ENCODE results near the gene LRFN3.
A peak's percentile ranks its signal among the peaks of the same experiment; 100 is the strongest.

Gene LRFN3

DNA sequence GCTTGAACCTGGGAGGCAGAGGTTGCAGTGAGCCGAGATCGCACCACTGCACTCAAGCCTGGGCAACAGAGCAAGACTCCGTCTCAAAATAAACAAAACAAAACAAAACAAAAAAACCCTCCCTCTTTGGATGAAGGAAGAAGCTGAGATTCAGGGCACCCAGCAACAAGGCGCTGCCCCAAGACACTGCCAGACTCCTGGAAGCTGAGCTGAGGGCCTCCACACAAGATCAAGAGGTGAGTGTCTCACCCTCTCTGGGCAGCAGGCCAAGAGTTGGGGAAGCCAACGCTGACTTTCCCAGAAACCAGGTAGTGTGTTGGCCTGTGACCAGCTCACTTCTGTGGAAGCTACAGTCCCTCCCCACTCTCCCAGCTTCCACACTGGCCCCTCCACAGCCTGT, 24.4 kb upstream of the LRFN3 start:
- no peak overlapping the region for H3K14ac ChIP-seq (ENCODE audit: low read length)
- H3K23ac ChIP-seq (ENCODE audit: low read length), result peak overlapping the region; percentile 50
- no peak overlapping the region for H4K8ac ChIP-seq (ENCODE audit: low read depth, low read length)
- no peaks in the 10 kb centered on the region for H3K79me2 ChIP-seq (ENCODE audit: control insufficient read depth, insufficient read depth, low read length, poor library complexity)
- no peak overlapping the region for H3K27ac ChIP-seq (ENCODE audit: low read depth, low read length)
- no peak overlapping the region for H3K4me2 ChIP-seq (ENCODE audit: low read length)
- no peak overlapping the region for H2BK5ac ChIP-seq (ENCODE audit: low read depth, low read length, poor library complexity)
- no peak overlapping the region for H3K18ac ChIP-seq (ENCODE audit: low read length)
- H3K79me1 ChIP-seq (ENCODE audit: low read length), result no peaks in the 10 kb centered on the region
- WGBS (ENCODE audit: extremely low coverage, insufficient coverage, insufficient read length), result no CpG with 5 or more reads among the region's 5 CpGs
- no peak overlapping the region for H2BK120ac ChIP-seq (ENCODE audit: insufficient read depth, low read length, poor library complexity)
- no peak overlapping the region for H2BK12ac ChIP-seq (ENCODE audit: low read length)
- H4K91ac ChIP-seq (ENCODE audit: low read depth, low read length), result no peak overlapping the region
- no peaks in the 10 kb centered on the region for H3K4me1 ChIP-seq (ENCODE audit: control insufficient read depth in 1 of 2, insufficient read depth in 2 of 2, low read length in 2 of 2)
- H3K9me3 ChIP-seq (ENCODE audit: insufficient read depth, low read depth, low read length), result no peaks in the 10 kb centered on the region
- no peaks in the 10 kb centered on the region for H3K36me3 ChIP-seq (ENCODE audit: control insufficient read depth in 1 of 2, insufficient read depth in 2 of 2, low read length in 2 of 2)
- no peak for DNase-seq
- H3K27me3 ChIP-seq (ENCODE audit: insufficient read depth, low read length), result no peaks in the 10 kb centered on the region
- no peak overlapping the region for H2AFZ ChIP-seq (ENCODE audit: insufficient read depth, low read length, poor library complexity)
- no peak overlapping the region for H2AK5ac ChIP-seq (ENCODE audit: low read length)
- H3K4me3 ChIP-seq (ENCODE audit: low read depth, low read length), result no peak overlapping the region
- H3K9ac ChIP-seq (ENCODE audit: low read length), result no peak overlapping the region
- H4K12ac ChIP-seq (ENCODE audit: low read depth, low read length), result no peak overlapping the region
- H3K4ac ChIP-seq (ENCODE audit: low read depth, low read length), result no peak overlapping the region

DNA sequence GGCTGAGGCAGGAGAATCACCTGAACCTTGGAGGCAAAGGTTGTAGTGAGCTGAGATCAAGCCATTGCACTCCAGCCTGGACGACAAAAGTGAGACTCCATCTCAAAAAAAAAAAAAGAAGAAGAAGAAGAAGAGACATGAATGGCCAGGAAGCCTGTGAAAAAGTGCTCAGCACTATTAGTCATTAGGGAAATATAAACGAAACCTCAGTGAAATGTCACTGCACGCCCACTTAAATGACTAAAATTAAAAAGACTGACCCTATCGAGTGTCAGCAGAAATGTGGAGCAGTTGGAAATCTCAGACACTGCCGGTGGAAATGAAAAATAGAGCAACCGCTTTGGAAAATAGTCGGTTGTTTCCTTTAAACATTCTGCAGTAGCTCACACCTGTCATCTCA, 22.6 kb upstream of the LRFN3 start:
- no peaks in the 10 kb centered on the region for H3K79me2 ChIP-seq (ENCODE audit: control insufficient read depth, insufficient read depth, low read length, poor library complexity)
- no peak overlapping the region for H3K4me2 ChIP-seq (ENCODE audit: low read length)
- no peak overlapping the region for H2BK5ac ChIP-seq (ENCODE audit: low read depth, low read length, poor library complexity)
- no peak overlapping the region for H3K23ac ChIP-seq (ENCODE audit: low read length)
- H3K4me3 ChIP-seq (ENCODE audit: low read depth, low read length), result no peak overlapping the region
- H3K79me1 ChIP-seq (ENCODE audit: low read length), result no peaks in the 10 kb centered on the region
- no peak overlapping the region for H2AFZ ChIP-seq (ENCODE audit: insufficient read depth, low read length, poor library complexity)
- H3K36me3 ChIP-seq (ENCODE audit: control insufficient read depth in 1 of 2, insufficient read depth in 2 of 2, low read length in 2 of 2), result no peaks in the 10 kb centered on the region
- no peak overlapping the region for H3K14ac ChIP-seq (ENCODE audit: low read length)
- no peak overlapping the region for H2AK5ac ChIP-seq (ENCODE audit: low read length)
- no peaks in the 10 kb centered on the region for H3K27me3 ChIP-seq (ENCODE audit: insufficient read depth, low read length)
- no peak for DNase-seq
- no peak overlapping the region for H3K9ac ChIP-seq (ENCODE audit: low read length)
- H2BK120ac ChIP-seq (ENCODE audit: insufficient read depth, low read length, poor library complexity), result no peak overlapping the region
- H4K8ac ChIP-seq (ENCODE audit: low read depth, low read length), result no peak overlapping the region
- no peak overlapping the region for H2BK12ac ChIP-seq (ENCODE audit: low read length)
- H3K4me1 ChIP-seq (ENCODE audit: control insufficient read depth in 1 of 2, insufficient read depth in 2 of 2, low read length in 2 of 2), result no peaks in the 10 kb centered on the region
- H4K12ac ChIP-seq (ENCODE audit: low read depth, low read length), result no peak overlapping the region
- H4K91ac ChIP-seq (ENCODE audit: low read depth, low read length), result no peak overlapping the region
- no peaks in the 10 kb centered on the region for H3K9me3 ChIP-seq (ENCODE audit: insufficient read depth, low read depth, low read length)
- H3K18ac ChIP-seq (ENCODE audit: low read length), result no peak overlapping the region
- no peak overlapping the region for H3K27ac ChIP-seq (ENCODE audit: low read depth, low read length)
- no peak overlapping the region for H3K4ac ChIP-seq (ENCODE audit: low read depth, low read length)
- no CpG with 5 or more reads among the region's 7 CpGs for WGBS (ENCODE audit: extremely low coverage, insufficient coverage, insufficient read length)

DNA sequence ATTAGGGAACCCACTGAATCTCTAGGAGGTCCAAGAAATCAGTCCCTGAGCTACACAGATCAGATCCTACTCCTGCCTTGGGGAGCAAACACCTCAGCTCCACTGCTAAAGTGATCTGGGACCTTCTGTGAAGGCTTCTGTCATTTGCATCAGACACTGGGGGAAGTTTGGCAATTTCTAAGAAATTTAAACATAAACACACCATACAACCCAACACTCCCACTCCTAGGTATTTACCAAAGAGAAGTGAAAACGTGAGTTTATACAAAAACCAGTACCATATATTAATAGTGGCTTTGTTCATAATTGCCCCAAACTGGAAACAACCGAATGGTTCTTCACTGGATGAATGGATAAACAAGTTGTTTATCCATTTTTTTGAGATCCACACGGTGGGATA, 20.7 kb upstream of the LRFN3 start:
- Histone ChIP-seq H4K91ac (ENCODE audit: low read depth, low read length) (no peak overlapping the region), H3K9me3 (ENCODE audit: insufficient read depth, low read depth, low read length) (no peaks in the 10 kb centered on the region), H2BK120ac (ENCODE audit: insufficient read depth, low read length, poor library complexity) (no peak overlapping the region), H3K4me1 (ENCODE audit: control insufficient read depth in 1 of 2, insufficient read depth in 2 of 2, low read length in 2 of 2) (no peaks in the 10 kb centered on the region), H3K79me2 (ENCODE audit: control insufficient read depth, insufficient read depth, low read length, poor library complexity) (no peaks in the 10 kb centered on the region), H2AK5ac (ENCODE audit: low read length) (no peak overlapping the region), H3K23ac (ENCODE audit: low read length) (no peak overlapping the region), H4K12ac (ENCODE audit: low read depth, low read length) (no peak overlapping the region), H4K8ac (ENCODE audit: low read depth, low read length) (no peak overlapping the region), H3K79me1 (ENCODE audit: low read length) (no peaks in the 10 kb centered on the region), H3K27me3 (ENCODE audit: insufficient read depth, low read length) (no peaks in the 10 kb centered on the region), H2BK12ac (ENCODE audit: low read length) (no peak overlapping the region), H3K4me2 (ENCODE audit: low read length) (no peak overlapping the region), H3K4ac (ENCODE audit: low read depth, low read length) (no peak overlapping the region), H3K18ac (ENCODE audit: low read length) (no peak overlapping the region), H3K14ac (ENCODE audit: low read length) (no peak overlapping the region), H3K4me3 (ENCODE audit: low read depth, low read length) (no peak overlapping the region), H2AFZ (ENCODE audit: insufficient read depth, low read length, poor library complexity) (no peak overlapping the region), H3K36me3 (ENCODE audit: control insufficient read depth in 1 of 2, insufficient read depth in 2 of 2, low read length in 2 of 2) (no peaks in the 10 kb centered on the region), H3K9ac (ENCODE audit: low read length) (no peak overlapping the region), H3K27ac (ENCODE audit: low read depth, low read length) (no peak overlapping the region), H2BK5ac (ENCODE audit: low read depth, low read length, poor library complexity) (no peak overlapping the region)
- no peak for DNase-seq
- WGBS (ENCODE audit: extremely low coverage, insufficient coverage, insufficient read length), result no CpG with 5 or more reads among the region's 3 CpGs

DNA sequence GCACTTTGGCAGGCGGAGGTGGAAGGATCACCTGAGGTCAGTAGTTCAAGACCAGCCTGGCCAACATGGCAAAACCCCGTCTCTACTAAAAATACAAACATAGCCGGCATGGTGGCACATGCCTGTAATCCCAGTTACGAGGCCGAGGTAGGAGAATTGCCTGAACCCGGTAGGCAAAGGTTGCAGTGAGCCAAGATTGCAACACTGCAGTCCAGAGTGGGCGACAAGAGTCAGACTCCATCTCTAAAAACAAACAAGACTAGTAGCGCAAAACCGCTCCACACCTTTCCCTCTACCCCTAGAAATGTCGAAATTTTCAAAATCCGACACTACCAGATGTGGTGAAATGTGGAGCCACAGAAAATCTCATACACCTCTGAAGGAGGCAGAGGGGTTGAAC, 16.9 kb upstream of the LRFN3 start:
- no peak overlapping the region for H2AFZ ChIP-seq (ENCODE audit: insufficient read depth, low read length, poor library complexity)
- no peak overlapping the region for H3K27ac ChIP-seq (ENCODE audit: low read depth, low read length)
- no peaks in the 10 kb centered on the region for H3K79me1 ChIP-seq (ENCODE audit: low read length)
- no peak overlapping the region for H3K23ac ChIP-seq (ENCODE audit: low read length)
- H4K12ac ChIP-seq (ENCODE audit: low read depth, low read length), result no peak overlapping the region
- no CpG with 5 or more reads among the region's 11 CpGs for WGBS (ENCODE audit: extremely low coverage, insufficient coverage, insufficient read length)
- no peaks in the 10 kb centered on the region for H3K9me3 ChIP-seq (ENCODE audit: insufficient read depth, low read depth, low read length)
- H3K18ac ChIP-seq (ENCODE audit: low read length), result no peak overlapping the region
- no peak overlapping the region for H4K8ac ChIP-seq (ENCODE audit: low read depth, low read length)
- H3K4me1 ChIP-seq (ENCODE audit: control insufficient read depth in 1 of 2, insufficient read depth in 2 of 2, low read length in 2 of 2), result no peaks in the 10 kb centered on the region
- H3K14ac ChIP-seq (ENCODE audit: low read length), result no peak overlapping the region
- H3K27me3 ChIP-seq (ENCODE audit: insufficient read depth, low read length), result no peaks in the 10 kb centered on the region
- H4K91ac ChIP-seq (ENCODE audit: low read depth, low read length), result no peak overlapping the region
- no peak overlapping the region for H2AK5ac ChIP-seq (ENCODE audit: low read length)
- H3K4me3 ChIP-seq (ENCODE audit: low read depth, low read length), result no peak overlapping the region
- no peak for DNase-seq
- H3K79me2 ChIP-seq (ENCODE audit: control insufficient read depth, insufficient read depth, low read length, poor library complexity), result no peaks in the 10 kb centered on the region
- no peak overlapping the region for H2BK12ac ChIP-seq (ENCODE audit: low read length)
- no peak overlapping the region for H3K4ac ChIP-seq (ENCODE audit: low read depth, low read length)
- H2BK5ac ChIP-seq (ENCODE audit: low read depth, low read length, poor library complexity), result no peak overlapping the region
- no peak overlapping the region for H2BK120ac ChIP-seq (ENCODE audit: insufficient read depth, low read length, poor library complexity)
- no peak overlapping the region for H3K9ac ChIP-seq (ENCODE audit: low read length)
- H3K36me3 ChIP-seq (ENCODE audit: control insufficient read depth in 1 of 2, insufficient read depth in 2 of 2, low read length in 2 of 2), result no peaks in the 10 kb centered on the region
- H3K4me2 ChIP-seq (ENCODE audit: low read length), result no peak overlapping the region
